ENCODE measurements around the gene TMEM151B. TPM values are rescaled to one million over a fixed set of nuclear protein-coding genes. Genes with fewer than 3 reads are reported as not detected.

The TMEM151B gene
- total RNA-seq, 4 donors from 2014 or later: 0.27 to 0.69 TPM; not detected in 2

- WGBS, 2 donors (ENCODE audit: low coverage in 1 of 2): 15 to 28% methylated on average over 5 to 11 of the region's 14 CpGs
- ATAC-seq: no peak
- TF ChIP-seq POLR2A (IDR thresholded peaks at IDR 0.05) (no peak), CTCF (IDR thresholded peaks at IDR 0.05) (no peak), POLR2AphosphoS5 (IDR thresholded peaks at IDR 0.05) (no peak), EP300 (IDR thresholded peaks at IDR 0.05) (no peak)
- Histone ChIP-seq H3K4me3 (no peak overlapping the region), H3K4me1 (peaks cover 15 to 99% (median 67%) of the 10 kb centered on the region in 3 donors), H3K27ac (peak overlapping the region; percentile 73 to 99 (median 98)), H3K9me3 (no peaks in the 10 kb centered on the region), H3K36me3 (peaks cover 0 to 44% of the 10 kb centered on the region in 2 donors), H3K27me3 (no peaks in the 10 kb centered on the region)
Observed at GRCh38 chr6:44233567-44234100, 36.6 kb upstream of the TMEM151B start.

- TF ChIP-seq CTCF (IDR thresholded peaks at IDR 0.05) (peak in 3 of 4 experiments; percentile 82 to 92 (median 89)), POLR2AphosphoS5 (IDR thresholded peaks at IDR 0.05) (peak; percentile 90), POLR2A (IDR thresholded peaks at IDR 0.05) (no peak)
- 6 to 20% methylated on average over 1 to 2 of the region's 5 CpGs for WGBS, 2 donors (ENCODE audit: low coverage in 1 of 2)
- no peaks in the 10 kb centered on the region for H3K27me3 ChIP-seq
- peaks cover 15 to 93% (median 61%) of the 10 kb centered on the region in 3 donors for H3K4me1 ChIP-seq
- H3K9me3 ChIP-seq: no peaks in the 10 kb centered on the region
- peak overlapping the region; percentile 73 to 99 (median 98) for H3K27ac ChIP-seq
- ATAC-seq: peak; percentile 70
- H3K4me3 ChIP-seq: no peak overlapping the region
- H3K36me3 ChIP-seq: peaks cover 0 to 40% of the 10 kb centered on the region in 2 donors
Observed at GRCh38 chr6:44234101-44235025, 35.9 kb upstream of the TMEM151B start.

- ATAC-seq: no peak
- TF ChIP-seq POLR2AphosphoS5 (IDR thresholded peaks at IDR 0.05) (no peak), POLR2A (IDR thresholded peaks at IDR 0.05) (no peak), EP300 (IDR thresholded peaks at IDR 0.05) (no peak), CTCF (IDR thresholded peaks at IDR 0.05) (no peak)
- Histone ChIP-seq H3K27ac (peak overlapping the region; percentile 73 to 99 (median 98)), H3K4me1 (peaks cover 15 to 84% (median 61%) of the 10 kb centered on the region in 3 donors), H3K27me3 (no peaks in the 10 kb centered on the region), H3K9me3 (no peaks in the 10 kb centered on the region), H3K36me3 (peaks cover 0 to 31% of the 10 kb centered on the region in 2 donors), H3K4me3 (no peak overlapping the region)
- 46 to 63% methylated on average over 4 to 6 of the region's 6 CpGs for WGBS, 2 donors (ENCODE audit: low coverage in 1 of 2)
Observed at GRCh38 chr6:44235269-44235668, 35.0 kb upstream of the TMEM151B start.

- Histone ChIP-seq H3K27ac (peak overlapping the region; percentile 73 to 99 (median 98)), H3K36me3 (peaks cover 0 to 24% of the 10 kb centered on the region in 2 donors), H3K9me3 (no peaks in the 10 kb centered on the region), H3K4me1 (peaks cover 15 to 77% (median 56%) of the 10 kb centered on the region in 3 donors), H3K4me3 (no peak overlapping the region), H3K27me3 (no peaks in the 10 kb centered on the region)
- WGBS, 2 donors (ENCODE audit: low coverage in 1 of 2): 50 to 64% methylated on average over 1 to 3 of the region's 6 CpGs
- TF ChIP-seq POLR2AphosphoS5 (IDR thresholded peaks at IDR 0.05): no peak
- ATAC-seq: no peak
Observed at GRCh38 chr6:44235891-44236516, 34.2 kb upstream of the TMEM151B start.
